Neural progenitor cell (in vitro differentiated cells): ENCODE results near the gene TMEM95. TPM values are rescaled to one million over a fixed set of nuclear protein-coding genes. Genes with fewer than 3 reads are reported as not detected.
A peak's percentile ranks its signal among the peaks of the same experiment; 100 is the strongest.

Source experiments
- DNase-seq: peaks from one replicate; pipeline ENCODE4 v3.0.0-alpha.2; 2016; ENCODE audit warnings: low spot score
- H2AFZ ChIP-seq: fragments of 200-600 bp; sonication (generic); replicated peaks from 2 replicates; pipeline ENCODE4 v1.6.1; 2016; ENCODE audit warnings: antibody characterized with exemption
- H3F3A ChIP-seq: fragments of 200-600 bp; sonication (generic); 2 replicates; pipeline ENCODE4 v1.6.1; 2016; ENCODE audit warnings: antibody characterized with exemption, low read depth
- H3K27ac ChIP-seq: fragments of 200-600 bp; sonication (generic); 2 replicates; pipeline ENCODE4 v1.5.1; 2016; ENCODE audit warnings: mild to moderate bottlenecking
- H3K27me3 ChIP-seq: fragments of 200-600 bp; sonication (generic); 2 replicates; pipeline ENCODE4 v1.6.1; 2016; ENCODE audit warnings: mild to moderate bottlenecking, moderate library complexity
- H3K36me3 ChIP-seq: fragments of 200-600 bp; sonication (generic); 2 replicates; pipeline ENCODE4 v1.5.1; 2016
- H3K4me1 ChIP-seq: fragments of 200-600 bp; sonication (generic); 2 replicates; pipeline ENCODE4 v1.6.1; 2016; ENCODE audit warnings: mixed run types
- H3K4me2 ChIP-seq: fragments of 200-600 bp; sonication (generic); 2 replicates; pipeline ENCODE4 v1.6.1; 2016
- H3K4me3 ChIP-seq: fragments of 200-600 bp; sonication (generic); 2 replicates; pipeline ENCODE4 v1.5.1; 2016
- H3K79me2 ChIP-seq: fragments of 200-600 bp; sonication (generic); 2 replicates; pipeline ENCODE4 v1.6.1; 2016; ENCODE audit warnings: low read depth
- H3K9ac ChIP-seq: fragments of 200-600 bp; sonication (generic); 2 replicates; pipeline ENCODE4 v1.6.1; 2016
- H3K9me3 ChIP-seq: fragments of 200-600 bp; sonication (generic); 2 replicates; pipeline ENCODE4 v1.5.1; 2016; ENCODE audit warnings: low read depth
- H4K20me1 ChIP-seq: fragments of 200-600 bp; sonication (generic); 2 replicates; pipeline ENCODE4 v1.6.1; 2016; ENCODE audit warnings: low read depth
- H3K27ac Mint-ChIP-seq: 3 replicates; pipeline ENCODE4 v1.8.0; 2021; ENCODE audit warnings: mixed read lengths
- H3K27me3 Mint-ChIP-seq: 2 replicates; pipeline ENCODE4 v1.8.0; 2022; ENCODE audit warnings: low read depth, mild to moderate bottlenecking, inconsistent platforms, moderate library complexity, mixed read lengths; ENCODE audit not compliant: insufficient read depth
- H3K36me3 Mint-ChIP-seq: 3 replicates; pipeline ENCODE4 v1.8.0; 2021; ENCODE audit warnings: mixed read lengths
- H3K4me1 Mint-ChIP-seq: 3 replicates; pipeline ENCODE4 v1.8.0; 2021; ENCODE audit warnings: mixed read lengths
- H3K4me3 Mint-ChIP-seq: 3 replicates; pipeline ENCODE4 v1.8.0; 2021; ENCODE audit warnings: mild to moderate bottlenecking, moderate library complexity, mixed read lengths
- H3K9me3 Mint-ChIP-seq: 3 replicates; pipeline ENCODE4 v1.8.0; 2020; ENCODE audit warnings: mixed read lengths
- EZH2 ChIP-seq: fragments of 200-600 bp; sonication (generic); IDR thresholded peaks from 2 replicates; pipeline ENCODE4 v1.6.1; 2017; ENCODE audit warnings: antibody characterized with exemption, mild to moderate bottlenecking, moderate library complexity
- EZH2phosphoT487 ChIP-seq: fragments of 200-600 bp; sonication (generic); IDR thresholded peaks from 2 replicates; pipeline ENCODE4 v1.6.1; 2017; ENCODE audit warnings: antibody characterized with exemption
- total RNA-seq: library from RNA; depleted of rRNA; stranded (reverse); fragments of >200 nt; gene quantifications from 2 replicates; pipeline ENCODE4 v1.2.3, GENCODE V29; 2015; ENCODE audit warnings: low replicate concordance
- TF ChIP-seq, protein P1 (sequence below): fragments of 200-600 bp; sonication (generic); IDR thresholded peaks from 2 replicates; pipeline ENCODE4 v1.5.1; 2017; ENCODE audit warnings: antibody characterized with exemption, mild to moderate bottlenecking

Gene TMEM95
- total RNA-seq, 1 donor from 2014 or later: not detected

DNA sequence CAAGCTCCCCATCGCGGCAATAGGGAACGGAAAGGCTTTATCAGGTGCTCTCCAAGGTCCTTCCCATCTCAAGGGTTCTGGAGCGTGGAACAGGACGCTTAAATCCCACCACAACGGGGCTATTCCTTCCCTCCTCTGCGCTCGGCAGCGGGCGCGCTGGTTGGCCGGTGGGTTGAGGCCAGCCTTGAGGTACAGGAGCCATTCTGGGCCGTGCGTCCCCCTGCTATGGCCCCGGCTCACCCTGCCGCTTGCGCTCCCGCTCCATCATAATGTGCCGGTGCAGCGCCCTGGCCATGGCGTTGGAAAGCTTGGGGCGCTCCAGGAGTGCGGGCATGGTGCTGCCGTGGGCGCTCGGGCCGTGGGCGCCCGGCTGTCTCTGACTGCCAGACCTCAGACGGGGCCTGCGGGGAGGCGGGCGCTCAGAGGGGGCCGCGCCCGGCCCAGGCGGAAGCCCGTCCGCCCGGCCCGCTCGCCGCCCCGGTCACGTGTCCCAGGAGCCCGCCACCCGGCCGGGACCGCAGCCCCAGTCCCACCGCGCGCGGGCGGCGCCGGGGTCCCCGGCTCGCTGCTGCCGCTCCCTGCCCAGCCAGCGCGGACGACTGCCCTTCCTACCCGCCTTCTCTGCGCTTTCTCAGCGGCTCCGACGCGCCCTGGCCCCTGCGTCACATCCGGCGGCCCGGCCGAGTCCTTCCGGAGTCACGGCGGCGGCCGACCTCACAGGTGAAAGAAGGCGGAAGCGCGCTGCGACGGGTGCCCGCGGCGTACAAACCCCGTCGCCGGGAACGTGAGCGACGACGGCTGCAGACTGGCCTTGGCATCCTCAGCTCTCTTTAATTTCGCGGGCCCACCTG is 40.0 kb upstream of the TMEM95 start, which contains the start of gene GPS2:
Gene GPS2 (minus strand): TSS at position 642 of the 851 bp plus-strand sequence. CDS start 308 bp downstream, at position 334.
- peak; percentile 95 for DNase-seq
- Mint-ChIP-seq H3K27me3 (peaks cover 9% of the 10 kb centered on the region), H3K9me3 (no peaks in the 10 kb centered on the region), H3K27ac (no peak within 1 kb of the TSS), H3K4me1 (peaks cover 31% of the 10 kb centered on the region), H3K4me3 (peak within 1 kb of the TSS; percentile 89), H3K36me3 (peaks cover 35% of the 10 kb centered on the region)
- H3K4me1 ChIP-seq: peaks cover 6% of the 10 kb centered on the region
- H4K20me1 ChIP-seq: peaks cover 42% of the 10 kb centered on the region
- H3K4me3 ChIP-seq: peak within 1 kb of the TSS; percentile 92
- H3K27ac ChIP-seq: peak within 1 kb of the TSS; percentile 74
- H2AFZ ChIP-seq: peak within 1 kb of the TSS; percentile 58
- peak within 1 kb of the TSS; percentile 97 for H3K4me2 ChIP-seq
- H3F3A ChIP-seq: peaks cover 62% of the 10 kb centered on the region
- H3K79me2 ChIP-seq: peaks cover 37% of the 10 kb centered on the region
- H3K36me3 ChIP-seq: peaks cover 4% of the 10 kb centered on the region
- H3K27me3 ChIP-seq: no peaks in the 10 kb centered on the region
- peak within 1 kb of the TSS; percentile 61 for H3K9ac ChIP-seq
- TF ChIP-seq, protein P1, sequence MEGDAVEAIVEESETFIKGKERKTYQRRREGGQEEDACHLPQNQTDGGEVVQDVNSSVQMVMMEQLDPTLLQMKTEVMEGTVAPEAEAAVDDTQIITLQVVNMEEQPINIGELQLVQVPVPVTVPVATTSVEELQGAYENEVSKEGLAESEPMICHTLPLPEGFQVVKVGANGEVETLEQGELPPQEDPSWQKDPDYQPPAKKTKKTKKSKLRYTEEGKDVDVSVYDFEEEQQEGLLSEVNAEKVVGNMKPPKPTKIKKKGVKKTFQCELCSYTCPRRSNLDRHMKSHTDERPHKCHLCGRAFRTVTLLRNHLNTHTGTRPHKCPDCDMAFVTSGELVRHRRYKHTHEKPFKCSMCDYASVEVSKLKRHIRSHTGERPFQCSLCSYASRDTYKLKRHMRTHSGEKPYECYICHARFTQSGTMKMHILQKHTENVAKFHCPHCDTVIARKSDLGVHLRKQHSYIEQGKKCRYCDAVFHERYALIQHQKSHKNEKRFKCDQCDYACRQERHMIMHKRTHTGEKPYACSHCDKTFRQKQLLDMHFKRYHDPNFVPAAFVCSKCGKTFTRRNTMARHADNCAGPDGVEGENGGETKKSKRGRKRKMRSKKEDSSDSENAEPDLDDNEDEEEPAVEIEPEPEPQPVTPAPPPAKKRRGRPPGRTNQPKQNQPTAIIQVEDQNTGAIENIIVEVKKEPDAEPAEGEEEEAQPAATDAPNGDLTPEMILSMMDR: no peak
- TF ChIP-seq EZH2: no peak
- no peak for TF ChIP-seq EZH2phosphoT487
- H3K9me3 ChIP-seq: no peaks in the 10 kb centered on the region

DNA sequence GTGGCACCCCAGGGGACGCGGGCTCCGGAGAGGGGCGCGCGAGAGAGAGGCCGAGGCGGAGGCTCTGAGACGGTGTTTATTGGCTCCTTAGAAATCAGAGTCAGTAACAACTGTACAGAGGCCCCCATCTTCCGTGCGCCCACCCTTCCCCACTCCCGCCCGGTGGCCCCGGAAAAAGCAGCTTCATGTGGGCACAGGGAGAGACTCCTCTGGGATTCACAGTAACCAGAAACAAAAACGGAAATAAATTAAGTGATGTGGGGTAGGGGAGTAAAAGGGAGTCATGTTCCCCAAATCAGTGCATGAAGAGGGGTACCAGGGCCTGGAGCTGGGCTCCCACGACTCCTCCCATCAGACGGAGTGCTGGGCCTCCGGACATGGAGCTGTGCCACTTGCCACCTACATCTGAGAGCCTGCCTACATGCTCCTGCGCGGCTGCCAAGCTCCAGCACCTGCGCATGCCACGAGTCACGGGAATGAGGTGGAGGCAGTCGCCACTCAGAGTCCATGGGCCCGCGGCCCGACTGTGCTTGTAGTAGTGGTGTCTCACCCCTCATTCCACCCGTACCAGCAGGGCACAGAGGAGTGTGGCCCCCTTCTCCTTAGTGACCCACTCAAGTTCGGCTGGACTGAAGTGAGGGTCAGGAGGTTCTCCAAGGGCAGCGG is 39.3 kb upstream of the TMEM95 start:
- Histone ChIP-seq H2AFZ (peak overlapping the region; percentile 58), H3K27me3 (no peaks in the 10 kb centered on the region), H3K4me1 (peaks cover 6% of the 10 kb centered on the region), H3F3A (peaks cover 55% of the 10 kb centered on the region), H3K9ac (peak overlapping the region; percentile 61), H3K79me2 (peaks cover 30% of the 10 kb centered on the region), H3K9me3 (no peaks in the 10 kb centered on the region), H3K27ac (peak overlapping the region; percentile 74), H3K4me2 (peak overlapping the region; percentile 97), H3K4me3 (peak overlapping the region; percentile 92), H3K36me3 (peaks cover 3% of the 10 kb centered on the region), H4K20me1 (peaks cover 35% of the 10 kb centered on the region)
- Mint-ChIP-seq H3K9me3 (no peaks in the 10 kb centered on the region), H3K27ac (no peak overlapping the region), H3K4me1 (peaks cover 27% of the 10 kb centered on the region), H3K4me3 (peak overlapping the region; percentile 84), H3K36me3 (peaks cover 27% of the 10 kb centered on the region), H3K27me3 (peaks cover 9% of the 10 kb centered on the region)
- no peak for DNase-seq
- TF ChIP-seq, protein P1: no peak
- TF ChIP-seq EZH2 (no peak), EZH2phosphoT487 (no peak)

DNA sequence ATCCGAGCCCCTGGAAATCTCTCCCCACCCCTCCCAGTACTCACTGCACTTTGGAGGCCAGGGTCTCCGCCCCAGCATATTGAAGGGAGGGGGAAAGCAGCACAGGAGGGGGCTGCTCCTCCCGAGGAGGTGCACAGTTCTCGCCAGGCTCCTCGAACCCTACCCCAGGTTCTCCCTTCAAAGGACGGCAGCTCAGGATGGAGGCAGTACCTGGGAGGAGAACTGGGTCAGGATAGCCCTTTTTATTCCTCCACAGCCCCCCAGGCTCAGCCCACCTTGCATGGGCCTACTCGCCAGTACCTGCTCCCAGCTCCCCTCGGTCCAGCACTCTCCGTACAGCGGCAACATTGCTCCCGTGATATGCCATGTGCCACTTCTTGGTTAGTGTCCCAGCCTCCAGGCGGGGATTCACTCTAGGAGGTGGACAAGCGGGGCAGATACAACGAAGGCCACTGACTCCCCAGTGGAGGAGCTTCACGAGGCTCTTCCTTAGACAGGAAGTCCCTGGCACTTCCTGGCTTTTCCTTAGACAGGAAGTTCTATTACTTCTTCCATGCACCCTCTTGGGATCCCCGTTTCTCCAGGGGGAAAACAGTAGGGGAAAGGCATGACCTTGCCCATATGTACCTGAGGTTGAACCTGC is 37.7 kb upstream of the TMEM95 start:
- H3K9me3 ChIP-seq: no peaks in the 10 kb centered on the region
- peaks cover 6% of the 10 kb centered on the region for H3K4me1 ChIP-seq
- Mint-ChIP-seq H3K4me3 (peak overlapping the region; percentile 71), H3K27ac (no peak overlapping the region), H3K36me3 (peaks cover 30% of the 10 kb centered on the region), H3K4me1 (peaks cover 20% of the 10 kb centered on the region), H3K9me3 (no peaks in the 10 kb centered on the region), H3K27me3 (peaks cover 9% of the 10 kb centered on the region)
- no peak for DNase-seq
- H2AFZ ChIP-seq: no peak overlapping the region
- H4K20me1 ChIP-seq: peaks cover 24% of the 10 kb centered on the region
- peaks cover 48% of the 10 kb centered on the region for H3F3A ChIP-seq
- H3K9ac ChIP-seq: no peak overlapping the region
- H3K79me2 ChIP-seq: peaks cover 19% of the 10 kb centered on the region
- no peak for TF ChIP-seq EZH2phosphoT487
- TF ChIP-seq, protein P1: no peak
- no peak for TF ChIP-seq EZH2
- no peak overlapping the region for H3K4me3 ChIP-seq
- no peaks in the 10 kb centered on the region for H3K27me3 ChIP-seq
- H3K27ac ChIP-seq: no peak overlapping the region
- no peak overlapping the region for H3K4me2 ChIP-seq
- no peaks in the 10 kb centered on the region for H3K36me3 ChIP-seq
